K562 (cell line): ENCODE measurements around the gene IRS1. TPM values are rescaled to one million over a fixed set of nuclear protein-coding genes. Genes with fewer than 3 reads are reported as not detected.

Experiments used
- ARNT ChIP-seq, 2 experiments: fragments of 450-650 bp; IDR thresholded peaks; 2 replicates each; pipeline ENCODE4 v1.6.1; 2016; ENCODE audit warnings: mild to moderate bottlenecking in 1 of 2
- BCOR ChIP-seq: fragments of 450-650 bp; IDR thresholded peaks from 2 replicates; pipeline ENCODE4 v1.6.1; 2016
- CTBP1 ChIP-seq: fragments of 450-650 bp; IDR thresholded peaks from 2 replicates; pipeline ENCODE4 v1.6.1; 2016; ENCODE audit warnings: borderline replicate concordance
- FOXM1 ChIP-seq, 2 experiments: fragments of 450-650 bp in 1 of 2; sonication (generic) in 1 of 2; formaldehyde crosslinking in 1 of 2; IDR thresholded peaks; 2 replicates each; pipeline versions ENCODE4 v1.6.1 to v1.9.0; 2017 to 2022; ENCODE audit warnings: low read depth in 2 of 2, mild to moderate bottlenecking in 2 of 2, missing genetic modification reagents in 1 of 2, moderate library complexity in 1 of 2
- FOXO4 ChIP-seq: fragments of 450-650 bp; formaldehyde crosslinking; IDR thresholded peaks from 2 replicates; pipeline ENCODE4 v1.4.0; 2020; ENCODE audit warnings: mild to moderate bottlenecking, moderate library complexity
- GABPB2 ChIP-seq: fragments of 250-450 bp; sonication (Bioruptor Pico); conservative IDR thresholded peaks from 2 replicates; pipeline ENCODE4 v1.5.1; 2021; ENCODE audit warnings: mild to moderate bottlenecking
- HDAC3 ChIP-seq: fragments of 450-650 bp; IDR thresholded peaks from 2 replicates; pipeline ENCODE4 v1.6.1; 2018; ENCODE audit warnings: borderline replicate concordance, mild to moderate bottlenecking, moderate library complexity; ENCODE audit not compliant: partially characterized antibody
- MECOM ChIP-seq: fragments of 250-450 bp; sonication (Bioruptor Pico); IDR thresholded peaks from 2 replicates; pipeline ENCODE4 v1.8.0; 2022; ENCODE audit warnings: inconsistent platforms
- NFXL1 ChIP-seq: fragments of 450-650 bp; formaldehyde crosslinking; IDR thresholded peaks from 2 replicates; pipeline ENCODE4 v1.4.0; 2021; ENCODE audit warnings: mild to moderate bottlenecking
- PCBP2 ChIP-seq: fragments of 200-400 bp; formaldehyde crosslinking; IDR thresholded peaks from 2 replicates; pipeline ENCODE4 v1.6.1; 2018; ENCODE audit warnings: low read length, low read depth, mild to moderate bottlenecking, moderate library complexity; ENCODE audit not compliant: poor library complexity, severe bottlenecking
- PPARD ChIP-seq: fragments of 250-450 bp; sonication (Bioruptor Pico); IDR thresholded peaks from 2 replicates; pipeline ENCODE4 v1.8.0; 2022; ENCODE audit warnings: inconsistent platforms, mild to moderate bottlenecking, moderate library complexity
- SAFB ChIP-seq: fragments of 200-400 bp; formaldehyde crosslinking; IDR thresholded peaks from 2 replicates; pipeline ENCODE4 v1.6.1; 2017; ENCODE audit warnings: low read depth, low read length, borderline replicate concordance
- SAFB2 ChIP-seq: fragments of 200-400 bp; formaldehyde crosslinking; IDR thresholded peaks from 2 replicates; pipeline ENCODE4 v1.6.1; 2018; ENCODE audit warnings: borderline replicate concordance, low read length, low read depth, moderate library complexity; ENCODE audit not compliant: severe bottlenecking
- SFPQ ChIP-seq: fragments of 200-400 bp; formaldehyde crosslinking; IDR thresholded peaks from 2 replicates; pipeline ENCODE4 v1.6.1; 2017; ENCODE audit warnings: mild to moderate bottlenecking, low read depth, low read length, moderate library complexity
- SP2 ChIP-seq: IDR thresholded peaks from 2 replicates; pipeline ENCODE4 v1.6.1; 2011; ENCODE audit warnings: mild to moderate bottlenecking, low read depth, low read length, moderate library complexity; ENCODE audit not compliant: poor library complexity, severe bottlenecking; ENCODE audit errors: extremely low read depth
- STAT5A ChIP-seq: IDR thresholded peaks from 2 replicates; pipeline ENCODE4 v1.6.1; 2012; ENCODE audit warnings: low read length, inconsistent platforms, borderline replicate concordance
- THRA ChIP-seq: fragments of 450-650 bp; IDR thresholded peaks from 2 replicates; pipeline ENCODE4 v1.6.1; 2017; ENCODE audit warnings: mild to moderate bottlenecking, moderate library complexity
- ZBTB7A ChIP-seq: IDR thresholded peaks from 2 replicates; pipeline ENCODE4 v1.6.1; 2011; ENCODE audit warnings: low read depth, mild to moderate bottlenecking, low read length, moderate library complexity, borderline replicate concordance; ENCODE audit not compliant: control insufficient read depth
- ZNF146 ChIP-seq: IDR thresholded peaks from one replicate; pipeline ENCODE4 v1.6.1; 2018; ENCODE audit warnings: missing compliant biosample characterization; ENCODE audit not compliant: unreplicated experiment
- ZNF165 ChIP-seq: fragments of 250-450 bp; sonication (Bioruptor Pico); IDR thresholded peaks from 2 replicates; pipeline ENCODE4 v1.4.0; 2020; ENCODE audit warnings: borderline replicate concordance
- ZNF274 ChIP-seq: IDR thresholded peaks from 2 replicates; pipeline ENCODE4 v1.6.1; 2011; ENCODE audit warnings: low read depth, mild to moderate bottlenecking, low read length, moderate library complexity, borderline replicate concordance
- ZNF76 ChIP-seq: fragments of 250-450 bp; sonication (Bioruptor Pico); IDR thresholded peaks from 2 replicates; pipeline ENCODE4 v1.4.0; 2020; ENCODE audit warnings: mild to moderate bottlenecking, moderate library complexity, borderline replicate concordance
- ZNF766 ChIP-seq: fragments of 200-800 bp; sonication (Bioruptor generic); conservative IDR thresholded peaks from 2 replicates; pipeline ENCODE4 v1.6.1; 2016; ENCODE audit warnings: missing genetic modification characterization, missing compliant biosample characterization
- ZSCAN32 ChIP-seq: fragments of 450-650 bp; formaldehyde crosslinking; IDR thresholded peaks from 2 replicates; pipeline ENCODE4 v1.4.0; 2020; ENCODE audit warnings: mild to moderate bottlenecking, moderate library complexity
- polyA plus RNA-seq, 8 experiments: library from polyadenylated mRNA; depleted of rRNA in 4 of 8; stranded (reverse) in 5 of 8; unstranded in 3 of 8; fragments of >200 nt; fragmentation: Nextera tagmentation in 2 of 8; fragmentation: Illumina TruSeq in 1 of 8; extraction: Ambion mirVana in 2 of 8; extraction: Trizol in 1 of 8; gene quantifications; 2 replicates each; pipeline versions ENCODE4 v1.2.1 to v1.2.3, GENCODE V29; 2011 to 2014; ENCODE audit warnings: inconsistent platforms in 1 of 8, missing spikeins in 1 of 8
- total RNA-seq, 7 experiments: library from RNA; depleted of rRNA in 6 of 7; stranded (reverse); fragments of >200 nt in 6 of 7; fragmentation: Illumina TruSeq in 2 of 7; extraction: Trizol in 2 of 7; gene quantifications; 2 replicates each; pipeline versions ENCODE4 v1.2.1 to v1.2.3, GENCODE V29; 2011 to 2021; ENCODE audit warnings: low replicate concordance in 1 of 7

Gene IRS1
- total and polyA plus RNA-seq, 9 of the 15 experiments (the other 6 are each of a cell fraction or from before 2014, with no cell fraction given) = under 0.01 to 0.31 (median 0.08) TPM; not detected in 1

GRCh38 chr2:226772389-226773179 is 27.0 kb downstream of the IRS1 start (continued):
- TF ChIP-seq SFPQ = no peak
- TF ChIP-seq ZNF165 (CRISPR knock-in tag) = no peak
- TF ChIP-seq GABPB2 (CRISPR knock-in tag) = no peak
- TF ChIP-seq ZNF76 = no peak
- TF ChIP-seq FOXO4 (CRISPR knock-in tag) = no peak
- no peak for TF ChIP-seq ZNF274
- peak; percentile 64; the same call in 1 of the 2 replicates for TF ChIP-seq MECOM
- no peak for TF ChIP-seq PPARD (CRISPR knock-in tag)
- no peak for TF ChIP-seq ZNF146 (CRISPR knock-in tag)
- no peak for TF ChIP-seq PCBP2
- TF ChIP-seq STAT5A = peak; percentile 66
- peak; percentile 63; the same call in 1 of the 2 replicates for TF ChIP-seq FOXM1 (IDR thresholded peaks at IDR 0.05; ENCODE audit: low read depth)
- no peak for TF ChIP-seq FOXM1 (CRISPR knock-in tag; IDR thresholded peaks at IDR 0.05; ENCODE audit: low read depth)
- TF ChIP-seq ZBTB7A = no peak
- TF ChIP-seq ZNF766 (CRISPR knock-in tag) = no peak
- TF ChIP-seq ZSCAN32 (CRISPR knock-in tag) = no peak
- no peak for TF ChIP-seq NFXL1 (CRISPR knock-in tag)
- no peak for TF ChIP-seq THRA
- peak in 1 of 2 experiments; percentile 90; a peak in 2 of 4 replicates for TF ChIP-seq ARNT (IDR thresholded peaks at IDR 0.05)
- TF ChIP-seq SP2 = no peak
- peak; percentile 80 for TF ChIP-seq BCOR
- TF ChIP-seq CTBP1 = peak; percentile 88
- peak; percentile 94 for TF ChIP-seq HDAC3
- no peak for TF ChIP-seq SAFB
- no peak for TF ChIP-seq SAFB2
